Kidney capillary endothelial cell (primary cell): ENCODE results near the gene AP5S1.
"Not testable (repeated sequence)": the region's sequence is repeated elsewhere in the genome, so short reads cannot be mapped to it uniquely, and the experiment has no call there.

Source experiments
- DNase-seq: peaks from one replicate; pipeline ENCODE4 v3.0.0-alpha.2; 2018; ENCODE audit warnings: low spot score

AP5S1 gene

GRCh38 chr20:3789201-3789600 is 31.1 kb upstream of the AP5S1 start:
- DNase-seq, result not testable (repeated sequence)

DNA sequence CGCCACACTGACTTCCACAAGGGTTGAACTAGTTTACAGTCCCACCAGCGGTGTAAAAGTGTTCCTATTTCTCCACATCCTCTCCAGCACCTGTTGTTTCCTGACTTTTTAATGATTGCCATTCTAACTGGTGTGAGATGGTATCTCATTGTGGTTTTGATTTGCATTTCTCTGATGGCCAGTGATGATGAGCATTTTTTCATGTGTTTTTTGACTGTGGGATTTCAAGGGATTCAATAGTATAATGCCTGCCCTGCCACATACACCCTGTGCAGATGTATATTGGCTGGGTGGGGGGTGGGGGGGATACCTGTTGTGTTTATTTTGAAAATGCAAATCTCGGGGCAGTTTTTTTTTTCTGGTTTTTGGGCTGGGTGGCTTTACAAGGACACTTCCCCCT is 26.2 kb upstream of the AP5S1 start:
- not testable (repeated sequence) for DNase-seq

DNA sequence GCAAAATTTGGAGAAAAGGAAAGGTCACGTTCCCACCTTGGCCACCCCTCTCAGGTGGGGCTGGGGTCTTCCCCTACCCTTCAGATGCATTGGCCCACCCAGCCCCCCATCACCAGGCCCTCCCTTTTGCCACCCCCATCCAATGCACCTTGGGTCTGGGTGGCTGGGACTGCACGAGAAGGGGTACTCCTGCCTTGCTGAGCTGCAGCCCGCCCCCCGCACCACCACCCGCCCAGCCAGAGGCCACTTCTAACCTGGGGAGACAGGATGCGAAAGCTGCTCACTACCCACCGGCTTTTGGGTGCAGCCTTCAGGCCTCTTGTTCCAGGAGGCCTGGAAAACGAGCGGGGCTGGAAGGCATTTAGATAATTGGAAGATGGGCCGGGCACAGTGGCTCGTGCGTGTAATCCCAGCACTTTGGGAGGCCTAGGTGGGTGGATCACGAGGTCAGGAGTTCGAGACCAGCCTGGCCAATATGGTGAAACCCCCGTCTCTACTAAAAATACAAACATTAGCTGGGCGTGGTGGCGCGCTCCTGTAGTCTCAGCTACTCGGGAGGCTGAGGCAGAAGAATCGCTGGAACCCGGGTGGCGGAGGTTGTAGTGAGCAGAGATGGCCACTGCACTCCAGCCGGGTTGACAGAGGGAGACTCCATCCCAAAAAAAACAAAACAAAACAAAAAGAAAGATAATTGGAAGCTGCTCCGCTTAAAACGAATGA is 25.5 kb upstream of the AP5S1 start:
- no peak for DNase-seq

DNA sequence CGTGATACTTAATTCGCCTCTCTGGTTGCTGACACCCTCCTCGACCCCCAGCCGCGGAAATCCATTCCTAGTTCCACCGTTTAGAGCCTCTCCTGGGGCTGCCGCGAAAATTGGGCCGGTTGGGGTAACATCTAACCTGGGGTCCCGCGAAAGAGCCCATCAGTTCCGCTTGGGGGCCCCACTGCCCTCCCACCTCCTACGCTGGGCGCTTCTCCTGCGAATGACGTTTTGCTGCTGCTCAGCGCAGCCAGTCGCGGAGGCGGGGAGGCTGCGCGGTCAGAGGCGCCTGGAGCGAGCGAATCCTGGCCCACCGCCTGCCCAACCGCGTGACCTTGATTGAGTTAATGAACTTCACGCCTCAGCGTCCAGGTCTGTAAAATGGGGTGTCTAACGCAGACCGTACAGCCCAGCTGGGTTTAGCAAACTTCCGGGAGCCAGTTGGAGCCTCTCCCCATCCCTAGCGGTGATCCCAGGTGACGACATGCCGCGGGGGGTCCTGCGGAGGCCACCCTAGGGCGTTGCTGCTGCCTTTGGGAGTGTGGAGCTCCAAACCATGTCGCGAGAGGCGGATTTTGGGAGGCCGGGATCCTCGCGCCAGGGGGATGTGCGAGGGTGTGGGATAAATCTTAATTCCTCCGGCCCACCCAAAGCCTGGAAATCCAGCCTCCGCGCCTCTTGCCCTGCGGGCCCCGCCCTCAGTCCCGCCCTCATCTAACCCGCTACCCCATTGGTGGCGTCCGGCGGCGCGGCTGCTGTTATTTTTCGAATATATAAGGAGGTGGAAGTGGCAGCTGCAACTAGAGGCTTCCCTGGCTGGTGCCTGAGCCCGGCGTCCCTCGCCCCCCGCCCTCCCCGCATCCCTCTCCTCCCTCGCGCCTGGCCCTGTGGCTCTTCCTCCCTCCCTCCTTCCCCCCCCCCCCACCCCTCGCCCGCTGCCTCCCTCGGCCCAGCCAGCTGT is 24.6 kb upstream of the AP5S1 start, which contains the start of gene CDC25B:
TSS of gene CDC25B (plus strand) at position 800 of the 958 bp plus-strand sequence. CDS start 222 bp downstream, outside the sequence.
- peak; percentile 81 for DNase-seq

- no peak for DNase-seq
Observed at GRCh38 chr20:3796477-3797225, 23.7 kb upstream of the AP5S1 start.

- DNase-seq, result no peak
Observed at GRCh38 chr20:3797226-3797545, 23.2 kb upstream of the AP5S1 start.

DNA sequence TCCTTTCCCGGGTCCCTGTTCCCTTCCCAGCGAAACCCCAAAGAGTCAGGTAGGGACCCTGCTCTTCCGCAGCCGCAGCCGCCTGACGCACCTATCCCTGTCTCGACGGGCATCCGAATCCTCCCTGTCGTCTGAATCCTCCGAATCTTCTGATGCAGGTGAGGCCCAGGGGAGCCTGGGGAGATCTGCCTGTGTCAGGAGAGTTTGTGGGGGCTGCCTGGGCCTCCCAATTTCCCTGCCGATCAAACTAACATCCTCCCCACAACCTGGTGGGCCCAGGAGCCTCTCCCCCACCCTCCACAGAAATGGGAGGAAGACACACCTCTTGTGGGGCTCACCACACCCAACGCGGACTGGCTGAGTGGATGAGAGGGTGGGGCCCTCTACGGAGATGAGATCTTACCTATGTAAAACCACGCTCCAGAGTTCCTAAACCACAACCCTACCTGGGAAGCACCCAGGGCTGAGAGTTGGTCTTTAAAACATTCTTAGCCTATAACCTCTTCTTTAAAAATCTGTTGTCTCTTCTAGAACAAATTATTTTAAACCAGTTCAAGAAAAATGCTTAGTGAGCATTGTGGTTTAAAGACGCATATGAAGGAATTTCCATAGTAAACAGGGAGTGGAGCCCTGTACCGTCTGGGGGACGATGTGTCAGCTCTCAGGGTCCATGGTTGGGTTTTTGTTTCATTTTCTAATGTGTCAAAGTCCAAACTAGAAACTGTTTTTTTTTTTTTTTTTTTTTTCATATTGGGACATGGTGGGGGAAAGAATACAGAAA is 22.6 kb upstream of the AP5S1 start:
- DNase-seq, result no peak

DNA sequence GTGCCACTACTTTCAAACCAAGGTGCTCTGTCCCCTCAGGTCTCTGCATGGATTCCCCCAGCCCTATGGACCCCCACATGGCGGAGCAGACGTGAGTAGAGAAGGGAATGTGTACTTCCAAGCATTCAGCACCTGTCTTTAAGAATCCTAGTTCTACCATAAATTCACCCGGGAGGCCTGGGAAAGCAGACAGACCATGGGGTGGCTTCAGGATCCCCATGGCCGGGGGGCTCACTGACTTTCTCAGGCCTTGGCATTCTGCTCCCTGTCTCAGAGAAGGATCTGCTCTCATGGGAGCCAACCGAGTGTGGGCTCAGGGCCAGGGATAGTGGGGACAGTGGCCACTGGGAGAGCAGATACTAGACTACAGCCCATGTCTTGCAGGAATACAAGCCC is 22.0 kb upstream of the AP5S1 start:
- no peak for DNase-seq

GRCh38 chr20:3798908-3799248 is 21.5 kb upstream of the AP5S1 start:
- no peak for DNase-seq

DNA sequence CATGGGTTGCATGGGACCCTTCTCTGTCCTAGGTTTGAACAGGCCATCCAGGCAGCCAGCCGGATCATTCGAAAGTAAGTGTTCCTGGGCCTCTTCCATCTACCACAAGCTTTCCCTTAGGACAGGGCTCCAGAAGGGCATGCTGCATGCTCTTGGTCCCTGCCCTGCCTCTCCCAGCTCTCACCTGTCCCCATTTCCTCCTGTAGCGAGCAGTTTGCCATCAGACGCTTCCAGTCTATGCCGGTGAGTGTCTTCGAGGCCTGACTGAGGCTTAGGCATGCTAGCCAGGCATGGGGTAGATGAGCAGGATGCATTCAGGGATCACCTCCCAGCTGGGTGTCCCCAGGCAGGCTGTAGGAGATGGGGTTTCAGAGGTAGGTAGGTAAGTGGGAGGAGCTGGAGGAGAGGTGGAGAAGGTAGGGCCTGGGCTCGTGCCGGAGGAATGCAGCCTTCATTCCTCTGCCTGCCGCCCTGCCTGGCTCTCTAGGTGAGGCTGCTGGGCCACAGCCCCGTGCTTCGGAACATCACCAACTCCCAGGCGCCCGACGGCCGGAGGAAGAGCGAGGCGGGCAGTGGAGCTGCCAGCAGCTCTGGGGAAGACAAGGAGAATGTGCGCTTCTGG is 20.0 kb upstream of the AP5S1 start:
- DNase-seq, result no peak

- no peak for DNase-seq
Observed at GRCh38 chr20:3800878-3801260, 19.5 kb upstream of the AP5S1 start.

- DNase-seq, result no peak
Observed at GRCh38 chr20:3801299-3801698, 19.0 kb upstream of the AP5S1 start.

DNA sequence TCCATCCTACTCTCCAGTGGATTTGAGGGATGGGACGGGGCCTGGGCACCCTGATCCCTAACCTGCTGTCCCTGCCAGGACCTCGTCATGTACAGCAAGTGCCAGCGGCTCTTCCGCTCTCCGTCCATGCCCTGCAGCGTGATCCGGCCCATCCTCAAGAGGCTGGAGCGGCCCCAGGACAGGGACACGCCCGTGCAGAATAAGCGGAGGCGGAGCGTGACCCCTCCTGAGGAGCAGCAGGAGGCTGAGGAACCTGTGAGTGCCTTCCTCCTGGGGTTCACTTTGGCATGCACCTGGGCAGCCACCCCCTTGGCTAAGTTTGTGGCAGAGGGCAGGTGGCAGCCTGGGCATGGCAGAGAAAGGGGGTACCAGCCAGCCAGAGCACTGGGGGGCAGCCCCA is 18.5 kb upstream of the AP5S1 start:
- no peak for DNase-seq

GRCh38 chr20:3802524-3803239 is 17.7 kb upstream of the AP5S1 start:
- DNase-seq, result no peak

- no peak for DNase-seq
Observed at GRCh38 chr20:3803289-3803688, 17.1 kb upstream of the AP5S1 start.

DNA sequence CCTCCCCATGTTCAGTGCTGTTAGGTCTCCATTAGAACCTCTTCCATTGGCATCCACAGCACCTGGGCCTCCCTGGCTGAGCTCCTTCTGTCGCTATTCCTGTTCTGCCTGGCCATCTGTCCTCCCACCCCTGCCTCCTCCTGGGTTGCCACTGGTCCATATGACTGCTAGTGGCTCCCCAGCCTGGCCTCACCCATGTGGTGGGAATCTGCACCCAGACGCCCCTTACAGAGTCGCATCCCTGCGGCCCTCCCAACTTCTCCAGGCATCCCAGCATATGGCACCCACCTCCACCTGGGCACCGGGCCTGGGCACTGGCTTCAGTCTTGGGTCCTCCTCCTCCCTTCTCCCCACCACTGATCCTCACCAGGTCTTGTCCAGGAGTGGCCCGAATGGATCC is 16.5 kb upstream of the AP5S1 start:
- no peak for DNase-seq

GRCh38 chr20:3804254-3804751 is 16.0 kb upstream of the AP5S1 start:
- no peak for DNase-seq

- DNase-seq, result no peak
Observed at GRCh38 chr20:3804781-3805180, 15.6 kb upstream of the AP5S1 start.

GRCh38 chr20:3808544-3808943 is 11.8 kb upstream of the AP5S1 start:
- DNase-seq, result no peak

GRCh38 chr20:3811467-3812258 is 8.7 kb upstream of the AP5S1 start:
- peak; percentile 97 for DNase-seq
